Inferior parietal cortex (tissue), 1 donor: Measurements from ENCODE around the gene RIN1.

Experiments
- DNase-seq: peaks from one replicate; pipeline ENCODE4 v3.0.0-alpha.2; 2016; ENCODE audit errors: extremely low spot score

RIN1 gene

DNA sequence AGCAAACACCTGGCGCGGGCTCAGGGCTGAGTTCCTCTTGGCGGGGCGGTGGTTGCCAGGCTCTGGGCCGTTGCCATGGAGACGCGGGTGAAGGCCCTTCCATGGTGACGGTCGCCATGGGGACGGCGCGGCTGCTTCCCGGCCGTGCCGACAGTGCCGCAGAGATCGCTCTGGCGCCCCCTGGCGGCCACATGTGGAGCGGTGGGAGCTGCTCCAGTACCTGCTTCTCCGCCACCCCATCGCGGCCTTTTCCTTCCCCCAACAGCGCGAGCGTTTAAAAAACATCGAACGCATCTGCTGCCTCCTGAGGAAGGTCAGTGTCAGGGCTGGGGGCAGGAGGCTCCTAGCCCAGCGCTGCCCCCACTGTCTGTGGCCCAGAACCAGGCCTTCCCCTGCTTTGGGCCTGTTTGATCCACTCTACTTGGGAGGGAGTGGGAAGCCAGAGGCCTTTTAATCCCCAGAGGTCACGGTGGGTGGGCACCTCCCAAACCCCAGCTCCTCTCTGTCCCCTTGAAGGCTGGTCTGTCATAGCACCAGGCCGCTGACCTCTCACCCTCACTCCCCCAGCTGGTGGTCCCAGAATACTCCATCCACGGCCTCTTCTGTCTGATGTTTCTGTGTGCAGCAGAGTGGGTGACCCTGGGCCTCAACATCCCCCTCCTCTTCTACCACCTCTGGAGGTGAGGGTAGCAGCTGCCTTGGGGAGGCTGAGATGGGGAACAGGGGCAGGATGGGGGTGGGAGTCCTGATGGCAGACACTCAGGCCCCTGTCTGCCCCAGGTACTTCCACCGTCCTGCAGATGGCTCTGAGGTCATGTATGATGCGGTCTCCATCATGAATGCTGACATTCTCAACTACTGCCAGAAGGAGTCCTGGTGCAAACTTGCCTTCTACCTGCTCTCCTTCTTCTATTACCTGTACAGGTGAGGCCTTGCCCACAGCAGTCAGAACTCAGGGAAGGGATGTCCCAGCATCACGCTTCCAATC, 53.5 kb downstream of the RIN1 start:
- DNase-seq, result peak; percentile 97
